Adrenal gland (tissue), 12 donors: Measurements from ENCODE around the gene BBS1. TPM values are rescaled to one million over a fixed set of nuclear protein-coding genes. Genes with fewer than 3 reads are reported as not detected.

Source experiments
- DNase-seq, 7 donors: peaks; one replicate each; pipeline ENCODE4 v3.0.0-alpha.2; 2019 to 2020
- H3K27ac ChIP-seq, 5 donors: fragments of 200-600 bp; sonication (generic) in 4 of 5; 1 replicate in 3 of 5; 2 replicates in 2 of 5; pipeline versions ENCODE4 v1.5.1 to v1.8.0; 2016 to 2020; ENCODE audit warnings: mild to moderate bottlenecking in 1 of 5
- H3K27me3 ChIP-seq: fragments of 200-600 bp; 2 replicates; pipeline ENCODE4 v1.8.0; 2021
- H3K36me3 ChIP-seq, 2 donors: fragments of 200-600 bp; replicated peaks in 1 of 2; 1 replicate in 1 of 2; 2 replicates in 1 of 2; pipeline versions ENCODE4 v1.5.1 to v1.8.0; 2018 to 2022
- H3K4me1 ChIP-seq, 2 donors: fragments of 200-600 bp; replicated peaks in 1 of 2; 1 replicate in 1 of 2; 2 replicates in 1 of 2; pipeline versions ENCODE4 v1.5.1 to v1.8.0; 2018 to 2021
- H3K4me3 ChIP-seq, 4 donors: fragments of 200-600 bp; sonication (generic) in 3 of 4; one replicate each; pipeline ENCODE4 v1.5.1; 2016 to 2018
- H3K9me3 ChIP-seq, 3 donors: fragments of 200-600 bp; sonication (generic) in 1 of 3; replicated peaks in 1 of 3; 1 replicate in 2 of 3; 2 replicates in 1 of 3; pipeline versions ENCODE4 v1.5.1 to v1.8.0; 2016 to 2021
- POLR2A ChIP-seq, 2 donors: fragments of 450-650 bp; IDR thresholded peaks; one replicate each; pipeline ENCODE4 v1.6.1; 2017; ENCODE audit warnings: antibody characterized with exemption in 2 of 2, mild to moderate bottlenecking in 2 of 2, moderate library complexity in 1 of 2
- WGBS, 4 donors: extraction: QIAGEN DNeasy Blood & Tissue Kit in 2 of 4; methylation state at CpG; one replicate each; pipeline versions ENCODE4 v1.1.5 to v1.1.7; 2013 to 2017; 5-methylcytosine and 5-hydroxymethylcytosine counted together
- intact Hi-C, 2 donors: fragments of 100-400 bp; cut with DNase I; formaldehyde crosslinking; loops; one replicate each; pipeline versions ENCODE4 v1.14.1 to v1.15.0; 2022 to 2023
- polyA plus RNA-seq, 3 donors: library from polyadenylated mRNA; stranded (reverse); fragments of 200-250 nt in 2 of 3; fragments of 350-450 nt in 1 of 3; fragmentation: Illumina TruSeq in 1 of 3; extraction: RNeasy Lipid Tissue Mini Kit (QIAGEN cat#74804) in 1 of 3; gene quantifications; one replicate each; pipeline ENCODE4 v1.2.3, GENCODE V29; 2013 to 2014
- total RNA-seq, 9 donors: library from RNA; depleted of rRNA in 4 of 9; stranded (reverse); fragments of >200 nt in 4 of 9; fragments of 120-200 nt in 1 of 9; fragmentation: NEBNext Ultra II Directional in 1 of 9; extraction: Animal tissue kit (Norgen Biotek cat#: 25700) in 1 of 9; gene quantifications; one replicate each; pipeline versions ENCODE4 v1.1.0 to v1.2.4, GENCODE V29; 2013 to 2023
- TF ChIP-seq, protein P1 (sequence below), 6 experiments: fragments of 450-650 bp in 4 of 6; fragments of 200-600 bp in 2 of 6; sonication (generic) in 1 of 6; IDR thresholded peaks; 1 replicate in 5 of 6; 2 replicates in 1 of 6; pipeline versions ENCODE4 v1.5.1 to v1.8.0; 2016 to 2021; ENCODE audit warnings: antibody characterized with exemption in 6 of 6, mild to moderate bottlenecking in 2 of 6, moderate library complexity in 1 of 6
- donor health status: healthy with polysubstance abuse.
- donor health status: Bipolar disorder and iron deficiency.
- donor health status: DM: yes; HTN: yes; CAD: no.
- donor health status: DM: no; HTN: no; CAD: no.
- donor health status: DM: no; HTN: no; CAD: no.
- donor health status: DM: yes; HTN: yes; CAD: no.

BBS1 gene
- total and polyA plus RNA-seq, 12 donors: 24.1 to 132 (median 50.5) TPM

DNA sequence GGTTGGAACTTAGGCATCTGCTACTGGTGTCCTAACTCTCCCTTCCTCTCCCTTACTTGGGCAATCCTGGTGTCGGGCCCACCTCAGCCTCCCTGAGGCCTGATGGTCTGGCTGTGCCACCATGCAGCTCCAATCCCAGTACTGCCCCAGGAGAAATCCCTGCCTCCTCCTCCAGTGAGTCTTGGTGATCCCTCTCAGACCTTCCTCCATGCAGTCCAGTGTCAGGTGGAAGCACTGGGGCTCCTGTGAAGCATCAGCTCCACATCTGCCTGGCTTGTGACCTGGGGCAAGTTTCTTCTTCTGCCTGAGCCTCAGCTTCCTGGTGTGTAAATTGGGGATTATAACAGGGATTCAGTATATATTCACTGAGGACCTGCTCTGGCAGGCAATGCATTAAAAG lies 45.5 kb upstream of the BBS1 start:
- Histone ChIP-seq H3K9me3 (no peaks in the 10 kb centered on the region), H3K36me3 (no peaks in the 10 kb centered on the region), H3K4me1 (peaks cover 7 to 10% of the 10 kb centered on the region in 2 donors), H3K4me3 (no peak overlapping the region), H3K27ac (no peak overlapping the region), H3K27me3 (no peaks in the 10 kb centered on the region)
- no peak for DNase-seq
- TF ChIP-seq POLR2A (IDR thresholded peaks at IDR 0.05): no peak
- TF ChIP-seq, protein P1, sequence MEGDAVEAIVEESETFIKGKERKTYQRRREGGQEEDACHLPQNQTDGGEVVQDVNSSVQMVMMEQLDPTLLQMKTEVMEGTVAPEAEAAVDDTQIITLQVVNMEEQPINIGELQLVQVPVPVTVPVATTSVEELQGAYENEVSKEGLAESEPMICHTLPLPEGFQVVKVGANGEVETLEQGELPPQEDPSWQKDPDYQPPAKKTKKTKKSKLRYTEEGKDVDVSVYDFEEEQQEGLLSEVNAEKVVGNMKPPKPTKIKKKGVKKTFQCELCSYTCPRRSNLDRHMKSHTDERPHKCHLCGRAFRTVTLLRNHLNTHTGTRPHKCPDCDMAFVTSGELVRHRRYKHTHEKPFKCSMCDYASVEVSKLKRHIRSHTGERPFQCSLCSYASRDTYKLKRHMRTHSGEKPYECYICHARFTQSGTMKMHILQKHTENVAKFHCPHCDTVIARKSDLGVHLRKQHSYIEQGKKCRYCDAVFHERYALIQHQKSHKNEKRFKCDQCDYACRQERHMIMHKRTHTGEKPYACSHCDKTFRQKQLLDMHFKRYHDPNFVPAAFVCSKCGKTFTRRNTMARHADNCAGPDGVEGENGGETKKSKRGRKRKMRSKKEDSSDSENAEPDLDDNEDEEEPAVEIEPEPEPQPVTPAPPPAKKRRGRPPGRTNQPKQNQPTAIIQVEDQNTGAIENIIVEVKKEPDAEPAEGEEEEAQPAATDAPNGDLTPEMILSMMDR (IDR thresholded peaks at IDR 0.05): no peak
- intact Hi-C loops: no loop called here
- 79 to 100% (median 100%) methylated on average over 1 of the region's 1 CpG for WGBS, 4 donors

DNA sequence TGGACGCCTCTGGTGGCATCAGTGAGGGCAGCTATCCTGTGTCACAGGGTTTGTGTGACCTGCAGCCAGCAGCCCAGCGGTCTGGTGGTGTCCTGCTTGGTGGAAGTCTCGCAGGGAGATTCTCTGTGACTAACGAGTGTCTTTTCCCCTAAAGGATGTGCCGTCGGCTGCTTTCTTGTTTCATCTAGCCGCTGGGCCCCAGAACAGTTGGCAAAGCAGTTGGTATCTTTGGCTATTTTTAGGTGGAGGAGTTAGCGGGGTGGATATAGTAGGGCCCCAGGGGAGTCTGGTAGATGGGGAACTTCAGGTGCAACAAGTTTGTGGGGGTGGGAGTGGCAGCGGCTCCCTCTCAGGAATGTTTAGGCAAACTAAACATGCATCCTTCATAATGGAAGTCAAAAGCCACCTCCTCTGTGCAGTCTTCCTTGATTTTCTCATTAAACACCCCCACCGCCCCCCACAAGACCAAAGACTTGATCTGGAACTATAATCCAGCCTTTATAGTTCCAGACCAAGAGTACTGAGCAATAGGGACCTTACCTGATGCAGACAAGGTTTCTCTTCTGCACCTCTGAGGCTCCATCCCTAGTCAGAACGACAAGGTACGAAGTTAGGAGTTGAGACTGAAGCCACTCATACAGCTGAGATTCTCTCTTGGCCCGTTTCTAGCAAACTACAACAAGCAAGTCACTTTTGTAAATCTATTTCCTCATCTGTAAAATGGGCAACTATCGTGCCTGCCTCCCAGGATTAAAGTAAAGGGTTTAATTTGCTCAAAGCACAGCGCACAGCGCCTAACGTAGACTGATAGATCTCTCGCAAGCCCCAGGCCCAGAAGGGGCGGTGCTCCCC lies 44.8 kb upstream of the BBS1 start:
- peak overlapping the region in 1 of 4 donors; percentile 89 for H3K4me3 ChIP-seq
- H3K9me3 ChIP-seq: no peaks in the 10 kb centered on the region
- WGBS, 4 donors: 46 to 60% (median 54%) methylated on average over 18 to 19 of the region's 19 CpGs
- intact Hi-C loops: no loop called here
- H3K27ac ChIP-seq: peak overlapping the region in 1 of 5 donors; percentile 88
- H3K4me1 ChIP-seq: peaks cover 7 to 10% of the 10 kb centered on the region in 2 donors
- DNase-seq: no peak
- no peak for TF ChIP-seq POLR2A (IDR thresholded peaks at IDR 0.05)
- TF ChIP-seq, protein P1 (IDR thresholded peaks at IDR 0.05): no peak
- no peaks in the 10 kb centered on the region for H3K27me3 ChIP-seq
- H3K36me3 ChIP-seq: no peaks in the 10 kb centered on the region

DNA sequence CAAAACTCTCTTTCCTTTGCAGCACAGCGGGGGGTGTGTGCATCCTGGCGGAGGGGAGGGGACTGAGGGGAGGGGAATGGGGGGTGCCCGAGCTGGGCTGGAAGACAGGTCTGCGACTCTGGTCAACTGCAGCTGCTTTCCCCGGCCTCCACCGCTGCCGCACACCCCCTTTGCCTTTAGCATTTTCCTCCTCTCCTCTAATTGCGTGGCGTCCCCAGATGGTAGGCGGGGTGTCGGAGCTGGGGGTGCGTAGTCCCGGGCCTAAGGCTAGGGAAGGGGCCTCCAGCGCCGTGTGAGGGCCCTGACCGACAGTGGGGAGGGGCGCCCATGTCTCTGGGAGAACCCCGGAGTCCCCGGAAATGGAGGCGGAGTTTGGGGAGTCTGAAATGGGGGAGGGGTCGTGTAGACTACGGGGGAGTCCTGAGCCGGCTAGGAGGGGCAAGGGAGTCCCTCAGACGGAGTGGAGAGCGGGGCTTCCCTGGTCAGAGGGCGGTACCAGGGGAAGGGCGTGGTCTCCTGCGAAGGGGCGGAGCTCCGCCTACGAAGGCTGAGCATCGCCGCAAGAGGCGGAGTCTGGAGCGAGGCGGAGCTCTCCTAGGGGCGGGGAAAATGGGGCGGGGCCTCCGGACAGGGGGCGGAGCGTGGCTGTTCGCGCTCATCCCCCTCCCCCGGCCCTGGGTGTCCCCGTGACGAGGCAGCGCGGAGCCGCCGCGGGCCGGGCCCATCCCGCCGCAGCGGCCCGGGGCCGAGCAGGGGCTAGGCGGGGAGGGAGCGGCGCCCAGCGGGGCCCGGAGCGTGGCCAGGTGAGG lies 44.0 kb upstream of the BBS1 start, which contains the start of gene PELI3:
Gene PELI3 (plus strand): TSS at position 681 of the 809 bp plus-strand sequence. CDS start 1,224 bp downstream, outside the sequence.
- peak; percentile 92 to 98 (median 94) for DNase-seq
- intact Hi-C loops: no loop called here
- Histone ChIP-seq H3K36me3 (no peaks in the 10 kb centered on the region), H3K9me3 (no peaks in the 10 kb centered on the region), H3K27ac (peak within 1 kb of the TSS in 4 of 5 donors; percentile 30 to 88 (median 52)), H3K4me3 (peak within 1 kb of the TSS; percentile 41 to 89 (median 57)), H3K4me1 (peaks cover 7 to 10% of the 10 kb centered on the region in 2 donors), H3K27me3 (no peaks in the 10 kb centered on the region)
- TF ChIP-seq, protein P1 (IDR thresholded peaks at IDR 0.05): no peak
- peak in 1 of 2 donors; percentile 49 for TF ChIP-seq POLR2A (IDR thresholded peaks at IDR 0.05)
- 0 to 13% (median 1%) methylated on average over 3 to 58 of the region's 63 CpGs for WGBS, 4 donors
